Measurements from ENCODE around the gene MYH14. TPM values are rescaled to one million over a fixed set of nuclear protein-coding genes. Genes with fewer than 3 reads are reported as not detected.

MYH14 gene
- total and polyA plus RNA-seq, 2 of the 13 experiments (the other 11 are each of a cell fraction or from before 2014, with no cell fraction given), result 5.5 to 5.8 TPM

DNA sequence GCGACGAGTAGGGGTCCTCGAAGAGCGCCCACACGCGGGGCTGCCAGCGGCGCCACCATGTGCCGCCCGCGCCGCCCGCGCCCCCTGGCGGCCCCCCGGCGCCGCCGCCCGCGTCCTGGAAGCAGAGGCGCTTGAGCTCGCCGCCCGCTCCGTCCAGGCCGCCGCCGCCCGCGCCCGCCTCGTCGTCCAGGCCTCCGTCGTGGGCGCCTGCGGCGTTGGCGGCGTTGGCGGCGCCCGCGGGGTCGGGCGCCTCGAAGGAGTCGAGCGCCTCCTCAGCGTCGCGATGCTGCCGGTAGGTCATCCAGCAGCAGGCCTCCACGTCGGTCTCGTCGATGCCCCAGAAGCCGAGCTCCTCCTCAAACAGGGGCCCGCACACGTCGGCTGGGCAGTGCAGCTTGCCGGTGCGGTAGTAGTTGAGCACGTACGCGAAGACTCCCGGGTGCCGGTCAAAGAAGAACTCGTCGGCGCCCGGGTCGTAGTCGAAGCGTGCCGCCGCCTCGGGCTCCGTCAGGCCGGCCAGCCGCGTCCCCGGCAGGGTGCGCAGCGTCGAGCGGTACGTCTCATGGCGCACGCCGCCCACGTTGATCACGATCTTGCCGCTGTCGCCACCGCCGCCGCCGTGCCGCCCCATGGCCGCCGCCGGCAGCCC lies 124.9 kb downstream of the MYH14 start (continued):
- TF ChIP-seq MEIS2 (CRISPR knock-in tag; IDR thresholded peaks at IDR 0.05), result 0 out of 2 replicates have a peak, but pooled peaks have one; percentile 48
- TF ChIP-seq ISX (CRISPR knock-in tag; conservative IDR thresholded peaks at IDR 0.05), result no peak
- TF ChIP-seq ZNF263 (CRISPR knock-in tag; IDR thresholded peaks at IDR 0.05), result 0 out of 2 replicates have a peak, but pooled peaks have one; percentile 42
- TF ChIP-seq TMF1 (CRISPR knock-in tag; IDR thresholded peaks at IDR 0.05; ENCODE audit: low read depth), result no peak
- TF ChIP-seq HNRNPLL (IDR thresholded peaks at IDR 0.05; ENCODE audit: low read depth, low read length, poor library complexity, severe bottlenecking), result peak; percentile 88
- TF ChIP-seq SYNCRIP (IDR thresholded peaks at IDR 0.05; ENCODE audit: insufficient read depth, low read depth, low read length), result no peak
- TF ChIP-seq RBFOX2 (IDR thresholded peaks at IDR 0.05; ENCODE audit: low read depth, low read length), result 0 out of 2 replicates have a peak, but pooled peaks have one; percentile 36
- TF ChIP-seq, protein P1, sequence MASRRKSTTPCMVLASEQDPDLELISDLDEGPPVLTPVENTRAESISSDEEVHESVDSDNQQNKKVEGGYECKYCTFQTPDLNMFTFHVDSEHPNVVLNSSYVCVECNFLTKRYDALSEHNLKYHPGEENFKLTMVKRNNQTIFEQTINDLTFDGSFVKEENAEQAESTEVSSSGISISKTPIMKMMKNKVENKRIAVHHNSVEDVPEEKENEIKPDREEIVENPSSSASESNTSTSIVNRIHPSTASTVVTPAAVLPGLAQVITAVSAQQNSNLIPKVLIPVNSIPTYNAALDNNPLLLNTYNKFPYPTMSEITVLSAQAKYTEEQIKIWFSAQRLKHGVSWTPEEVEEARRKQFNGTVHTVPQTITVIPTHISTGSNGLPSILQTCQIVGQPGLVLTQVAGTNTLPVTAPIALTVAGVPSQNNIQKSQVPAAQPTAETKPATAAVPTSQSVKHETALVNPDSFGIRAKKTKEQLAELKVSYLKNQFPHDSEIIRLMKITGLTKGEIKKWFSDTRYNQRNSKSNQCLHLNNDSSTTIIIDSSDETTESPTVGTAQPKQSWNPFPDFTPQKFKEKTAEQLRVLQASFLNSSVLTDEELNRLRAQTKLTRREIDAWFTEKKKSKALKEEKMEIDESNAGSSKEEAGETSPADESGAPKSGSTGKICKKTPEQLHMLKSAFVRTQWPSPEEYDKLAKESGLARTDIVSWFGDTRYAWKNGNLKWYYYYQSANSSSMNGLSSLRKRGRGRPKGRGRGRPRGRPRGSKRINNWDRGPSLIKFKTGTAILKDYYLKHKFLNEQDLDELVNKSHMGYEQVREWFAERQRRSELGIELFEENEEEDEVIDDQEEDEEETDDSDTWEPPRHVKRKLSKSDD (CRISPR knock-in tag; IDR thresholded peaks at IDR 0.05; ENCODE audit: low read depth), result no peak
- TF ChIP-seq SALL2 (CRISPR knock-in tag; IDR thresholded peaks at IDR 0.05), result peak; percentile 44; the same call in 1 of the 2 replicates
- TF ChIP-seq, protein P2, sequence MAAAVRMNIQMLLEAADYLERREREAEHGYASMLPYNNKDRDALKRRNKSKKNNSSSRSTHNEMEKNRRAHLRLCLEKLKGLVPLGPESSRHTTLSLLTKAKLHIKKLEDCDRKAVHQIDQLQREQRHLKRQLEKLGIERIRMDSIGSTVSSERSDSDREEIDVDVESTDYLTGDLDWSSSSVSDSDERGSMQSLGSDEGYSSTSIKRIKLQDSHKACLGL (CRISPR knock-in tag; IDR thresholded peaks at IDR 0.05), result peak; percentile 40; the same call in 1 of the 2 replicates
- TF ChIP-seq, protein P3, sequence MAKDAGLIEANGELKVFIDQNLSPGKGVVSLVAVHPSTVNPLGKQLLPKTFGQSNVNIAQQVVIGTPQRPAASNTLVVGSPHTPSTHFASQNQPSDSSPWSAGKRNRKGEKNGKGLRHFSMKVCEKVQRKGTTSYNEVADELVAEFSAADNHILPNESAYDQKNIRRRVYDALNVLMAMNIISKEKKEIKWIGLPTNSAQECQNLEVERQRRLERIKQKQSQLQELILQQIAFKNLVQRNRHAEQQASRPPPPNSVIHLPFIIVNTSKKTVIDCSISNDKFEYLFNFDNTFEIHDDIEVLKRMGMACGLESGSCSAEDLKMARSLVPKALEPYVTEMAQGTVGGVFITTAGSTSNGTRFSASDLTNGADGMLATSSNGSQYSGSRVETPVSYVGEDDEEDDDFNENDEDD (CRISPR knock-in tag; IDR thresholded peaks at IDR 0.05; ENCODE audit: borderline replicate concordance), result peak; percentile 54; the same call in 1 of the 2 replicates
- TF ChIP-seq ZNF30 (CRISPR knock-in tag; IDR thresholded peaks at IDR 0.05), result no peak
- no peak for TF ChIP-seq NCOR1 (IDR thresholded peaks at IDR 0.05; ENCODE audit: borderline replicate concordance, low read length)
- TF ChIP-seq, protein P4, sequence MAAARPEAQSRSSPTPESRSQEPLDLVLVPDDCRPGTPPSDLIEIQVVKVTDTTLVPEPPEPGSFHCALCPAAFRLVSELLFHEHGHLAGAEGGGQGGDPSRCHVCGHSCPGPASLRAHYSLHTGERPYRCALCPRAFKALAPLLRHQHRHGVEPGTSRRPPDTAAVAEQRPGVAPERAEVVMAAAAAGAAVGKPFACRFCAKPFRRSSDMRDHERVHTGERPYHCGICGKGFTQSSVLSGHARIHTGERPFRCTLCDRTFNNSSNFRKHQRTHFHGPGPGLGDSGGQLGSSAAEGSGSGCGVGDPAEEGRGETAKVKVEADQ (CRISPR knock-in tag; IDR thresholded peaks at IDR 0.05; ENCODE audit: borderline replicate concordance), result no peak
- TF ChIP-seq, protein P5, sequence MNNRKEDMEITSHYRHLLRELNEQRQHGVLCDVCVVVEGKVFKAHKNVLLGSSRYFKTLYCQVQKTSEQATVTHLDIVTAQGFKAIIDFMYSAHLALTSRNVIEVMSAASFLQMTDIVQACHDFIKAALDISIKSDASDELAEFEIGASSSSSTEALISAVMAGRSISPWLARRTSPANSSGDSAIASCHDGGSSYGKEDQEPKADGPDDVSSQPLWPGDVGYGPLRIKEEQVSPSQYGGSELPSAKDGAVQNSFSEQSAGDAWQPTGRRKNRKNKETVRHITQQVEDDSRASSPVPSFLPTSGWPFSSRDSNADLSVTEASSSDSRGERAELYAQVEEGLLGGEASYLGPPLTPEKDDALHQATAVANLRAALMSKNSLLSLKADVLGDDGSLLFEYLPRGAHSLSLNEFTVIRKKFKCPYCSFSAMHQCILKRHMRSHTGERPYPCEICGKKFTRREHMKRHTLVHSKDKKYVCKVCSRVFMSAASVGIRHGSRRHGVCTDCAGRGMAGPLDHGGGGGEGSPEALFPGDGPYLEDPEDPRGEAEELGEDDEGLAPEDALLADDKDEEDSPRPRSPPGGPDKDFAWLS (CRISPR knock-in tag; IDR thresholded peaks at IDR 0.05; ENCODE audit: borderline replicate concordance), result no peak
- no peak for TF ChIP-seq EED (CRISPR knock-in tag; IDR thresholded peaks at IDR 0.05)
- no peak for TF ChIP-seq ZNF34 (CRISPR knock-in tag; IDR thresholded peaks at IDR 0.05; ENCODE audit: borderline replicate concordance)
- no peak for TF ChIP-seq MIER2 (CRISPR knock-in tag; IDR thresholded peaks at IDR 0.05)
- TF ChIP-seq ZFY (CRISPR knock-in tag; IDR thresholded peaks at IDR 0.05), result peak; percentile 50
- 0 out of 2 replicates have a peak, but pooled peaks have one; percentile 68 for TF ChIP-seq ZNF766 (CRISPR knock-in tag; IDR thresholded peaks at IDR 0.05; ENCODE audit: borderline replicate concordance)
- 0 out of 2 replicates have a peak, but pooled peaks have one; percentile 26 for TF ChIP-seq ZNF547 (CRISPR knock-in tag; IDR thresholded peaks at IDR 0.05)
- no peak for TF ChIP-seq CCAR2 (optimal IDR thresholded peaks at IDR 0.05; ENCODE audit: low read depth, low read length)
- TF ChIP-seq POLR2AphosphoS5 (IDR thresholded peaks at IDR 0.05; ENCODE audit: low read depth, low read length), result no peak
- no peak for TF ChIP-seq SMYD3 (CRISPR knock-in tag; IDR thresholded peaks at IDR 0.05)
